SW 1271 (cell line): ENCODE measurements around the gene LDLRAD3.
"Not testable (repeated sequence)": the region's sequence is repeated elsewhere in the genome, so short reads cannot be mapped to it uniquely, and the experiment has no call there.

Experiments
- DNase-seq, 2 experiments: peaks; one replicate each; lab custom pipeline; 2025; lab: John Stamatoyannopoulos, UW

The LDLRAD3 gene

DNA sequence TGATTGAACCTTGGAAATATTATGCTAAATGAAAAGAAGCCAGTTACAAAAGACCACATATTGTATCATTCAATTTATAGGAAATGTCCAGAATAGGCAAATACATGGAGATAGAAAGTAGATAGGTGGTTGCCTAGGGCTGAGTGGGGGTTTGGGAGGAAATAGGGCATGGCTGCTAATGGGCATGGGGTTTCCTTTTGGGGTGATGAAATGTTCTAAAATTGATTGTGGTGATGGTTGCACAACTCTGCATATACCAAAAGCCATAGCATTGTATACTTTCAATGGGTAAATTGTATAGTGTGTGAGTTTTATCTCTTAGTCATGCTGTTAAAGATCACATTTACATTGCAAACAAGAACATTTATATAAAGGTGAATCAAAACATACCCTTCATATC is 48.7 kb downstream of the LDLRAD3 start:
- no peak for DNase-seq

DNA sequence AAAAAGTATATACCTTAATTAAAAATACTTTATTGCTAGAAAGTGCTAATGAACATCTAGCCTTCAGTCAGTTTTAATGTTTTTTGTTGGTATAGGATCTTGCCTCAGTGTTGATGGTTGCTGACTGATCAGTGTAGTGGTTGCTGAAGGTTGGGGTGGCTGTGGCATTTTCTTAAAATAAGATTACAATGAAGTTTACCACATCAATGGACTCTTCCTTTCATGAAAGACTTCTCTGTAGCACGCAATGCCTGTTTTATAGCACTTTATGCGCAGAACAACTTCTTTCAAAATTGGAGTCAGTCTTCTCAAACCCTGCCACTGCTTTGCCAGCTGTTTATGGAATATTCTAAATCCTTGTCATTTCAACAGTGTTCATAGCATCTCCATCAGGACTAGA is 50.6 kb downstream of the LDLRAD3 start:
- DNase-seq = no peak

DNA sequence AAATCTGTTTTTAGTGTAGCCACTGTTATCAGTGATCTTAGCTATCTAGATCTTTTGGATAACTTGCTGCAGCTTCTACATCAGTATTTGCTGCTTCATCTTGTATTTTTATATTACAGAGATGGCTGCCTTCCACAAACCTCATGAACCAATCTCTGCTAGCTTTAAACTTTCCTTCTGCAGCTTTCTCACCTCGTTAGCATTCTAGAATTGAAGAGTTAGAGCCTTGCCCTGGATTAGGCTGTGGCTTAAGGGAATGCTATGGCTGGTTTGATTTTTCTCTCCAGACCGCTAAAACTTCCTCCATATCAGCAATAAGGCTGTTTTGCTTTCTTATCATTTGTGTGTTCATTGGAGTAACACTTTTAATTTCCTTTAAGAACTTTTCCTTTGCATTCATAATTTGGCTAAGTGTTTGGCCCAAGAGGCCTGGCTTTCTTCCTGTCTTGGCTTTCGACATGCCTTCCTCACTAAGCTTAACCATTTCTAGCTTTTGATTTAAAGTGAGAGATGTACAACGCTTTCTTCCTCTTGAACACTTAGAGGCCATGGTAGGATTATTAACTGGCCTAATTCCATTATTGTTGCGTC is 51.9 kb downstream of the LDLRAD3 start:
- no peak for DNase-seq

DNA sequence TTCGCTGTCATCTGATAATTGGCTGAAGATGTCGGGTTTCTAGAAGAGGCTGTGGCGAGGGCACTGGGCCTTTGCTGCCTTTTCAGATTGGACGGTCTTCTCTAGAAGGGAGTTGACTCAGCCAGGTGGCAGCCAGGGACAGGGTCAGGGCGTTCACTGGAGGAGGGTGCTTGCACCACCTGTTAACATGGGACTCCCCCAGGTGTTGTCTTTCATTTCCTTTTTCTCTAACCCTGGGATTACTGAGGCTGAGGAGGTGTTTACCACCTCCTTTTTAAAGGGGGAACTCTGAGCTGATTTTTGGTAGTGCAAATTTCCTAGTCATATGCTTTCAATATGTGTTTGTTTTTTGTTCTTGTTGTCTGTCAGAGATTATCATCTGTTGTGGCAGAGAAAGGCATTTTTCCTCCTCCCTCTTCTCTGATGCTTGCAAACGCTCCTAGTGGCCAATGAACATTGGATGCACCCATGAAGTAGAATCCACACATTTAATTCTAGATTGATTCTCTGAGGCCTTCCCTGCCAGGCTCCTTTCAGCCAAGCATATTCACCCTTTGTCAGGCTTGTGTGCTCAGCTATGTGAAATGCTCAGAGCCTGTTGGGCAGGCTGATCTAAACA is 54.1 kb downstream of the LDLRAD3 start:
- DNase-seq = no peak

DNA sequence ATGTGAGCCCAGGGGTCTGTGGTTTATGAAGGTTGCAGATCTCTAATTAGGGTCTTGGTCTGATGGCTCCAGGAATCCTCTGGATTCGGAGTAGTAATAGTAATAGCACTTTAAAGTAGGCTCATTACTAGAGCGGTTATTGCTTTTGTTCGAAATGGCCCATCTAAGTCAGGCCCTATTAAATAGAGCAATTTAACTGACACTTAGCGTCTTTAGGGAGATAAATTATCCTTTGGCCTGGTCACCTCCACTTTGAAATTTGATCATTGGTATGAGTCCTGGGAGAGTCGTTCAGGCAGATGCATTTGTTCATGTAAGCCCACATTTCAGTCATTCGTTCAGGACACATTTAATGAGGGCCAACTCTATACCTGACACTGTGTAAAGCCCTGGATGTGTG is 54.8 kb downstream of the LDLRAD3 start:
- DNase-seq = no peak

DNA sequence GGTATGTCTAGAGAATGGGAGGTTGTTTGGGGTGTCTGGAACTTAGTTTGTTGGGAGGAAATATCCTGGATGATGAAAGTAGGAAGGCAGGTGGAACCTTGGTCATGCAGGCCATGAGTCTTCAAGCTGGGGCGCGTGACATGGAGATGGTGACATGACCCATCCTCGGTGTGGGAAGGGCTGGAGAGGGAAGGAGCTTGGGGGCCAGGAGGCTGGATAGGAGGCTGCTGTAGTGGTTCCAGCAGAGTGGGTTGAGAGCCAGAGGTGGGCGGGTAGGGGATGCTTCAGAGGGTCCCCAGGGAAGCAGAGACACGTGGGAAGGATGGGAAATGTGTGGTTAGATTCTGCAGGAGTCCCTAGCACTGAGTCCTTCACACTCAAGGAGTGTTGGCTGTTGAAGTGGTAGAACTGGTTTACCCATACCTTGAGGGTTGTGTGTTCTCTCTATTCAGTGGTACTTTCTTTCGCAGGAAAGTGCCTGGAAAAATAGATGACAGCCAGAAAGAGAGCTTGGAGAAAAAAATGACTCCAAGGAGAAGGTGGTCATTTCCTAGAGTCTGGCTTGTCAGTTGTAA is 56.8 kb downstream of the LDLRAD3 start:
- no peak for DNase-seq

DNA sequence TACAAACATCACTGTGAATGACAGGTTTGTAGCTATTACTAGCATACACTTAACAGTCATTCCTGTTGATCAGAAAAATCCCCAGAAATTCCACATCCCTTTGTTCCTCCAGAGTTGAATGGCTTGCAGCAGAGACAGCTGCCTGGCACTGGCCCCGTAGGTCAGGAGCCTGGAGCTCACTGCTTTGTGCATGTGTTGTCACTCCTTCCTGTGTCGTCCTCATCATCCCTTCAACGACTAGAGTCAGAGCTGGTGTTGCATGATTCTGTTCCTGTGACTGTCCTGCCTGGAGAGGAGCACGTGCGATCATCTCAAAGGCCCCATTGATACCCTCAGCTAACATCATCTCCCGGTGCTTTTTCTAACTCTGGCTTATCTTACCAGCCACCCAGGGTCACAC is 58.3 kb downstream of the LDLRAD3 start:
- no peak for DNase-seq

DNA sequence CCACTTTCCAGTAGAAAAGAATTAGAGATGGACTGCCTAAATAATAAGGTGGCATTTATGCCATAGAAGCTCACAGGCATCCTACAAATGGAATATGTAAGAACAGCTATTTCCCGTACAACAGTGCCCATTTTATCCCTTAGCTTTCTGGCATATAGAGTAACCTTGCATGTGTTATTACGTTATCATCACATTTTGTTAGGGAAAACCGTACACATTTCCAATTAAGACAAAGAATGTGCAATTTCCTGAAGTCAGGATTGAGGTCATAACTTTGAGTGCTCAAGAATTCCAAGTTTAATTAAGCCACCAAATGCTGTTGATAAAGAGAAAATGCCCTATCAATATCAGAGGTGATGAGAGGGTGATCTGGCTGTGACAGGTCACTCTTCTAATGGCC is 58.9 kb downstream of the LDLRAD3 start:
- DNase-seq = no peak

DNA sequence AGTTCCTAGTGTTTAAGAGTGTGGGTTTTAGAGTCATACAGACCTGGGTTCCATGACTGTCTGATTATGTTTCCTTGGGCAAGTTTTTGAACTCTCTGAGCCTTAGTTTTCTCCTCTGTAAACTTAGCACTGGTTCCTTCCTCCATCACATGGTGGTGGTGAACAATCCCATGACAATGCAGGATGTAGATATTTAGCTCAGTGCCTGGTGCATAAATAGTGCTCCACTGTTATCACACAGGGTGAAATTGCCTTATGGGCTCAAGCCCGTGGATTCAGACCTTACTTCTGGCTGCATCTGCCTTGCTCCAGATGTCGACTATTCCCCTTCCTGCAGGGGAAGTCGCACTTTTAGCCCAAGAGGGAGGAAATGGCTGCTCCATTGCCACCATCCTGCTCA is 62.7 kb downstream of the LDLRAD3 start:
- DNase-seq = no peak

DNA sequence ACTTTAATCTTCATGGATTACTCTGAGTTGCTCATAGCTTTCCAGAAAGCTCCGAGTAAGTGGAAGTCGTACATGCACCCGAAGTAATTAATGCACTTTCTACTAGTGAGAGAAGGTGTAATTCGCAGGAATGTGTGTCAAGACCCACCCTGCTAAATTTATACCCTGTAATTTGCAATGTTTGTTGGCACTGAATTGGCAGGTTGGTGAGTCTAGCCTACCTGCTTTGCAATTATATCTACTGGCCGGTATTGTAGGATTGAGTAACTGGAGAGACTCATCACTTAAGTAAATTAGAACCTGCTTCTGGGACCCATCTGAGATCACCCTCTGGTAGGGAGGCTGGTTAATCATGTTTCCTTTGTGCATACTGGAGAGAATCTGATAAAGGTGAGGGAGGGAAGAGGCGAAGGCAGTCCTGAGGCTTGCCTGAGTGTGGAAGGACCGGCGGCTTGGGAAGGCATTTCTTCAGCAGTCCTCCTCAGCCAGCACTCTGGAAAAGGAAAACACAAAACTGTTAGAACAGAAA is 63.3 kb downstream of the LDLRAD3 start:
- DNase-seq = no peak

DNA sequence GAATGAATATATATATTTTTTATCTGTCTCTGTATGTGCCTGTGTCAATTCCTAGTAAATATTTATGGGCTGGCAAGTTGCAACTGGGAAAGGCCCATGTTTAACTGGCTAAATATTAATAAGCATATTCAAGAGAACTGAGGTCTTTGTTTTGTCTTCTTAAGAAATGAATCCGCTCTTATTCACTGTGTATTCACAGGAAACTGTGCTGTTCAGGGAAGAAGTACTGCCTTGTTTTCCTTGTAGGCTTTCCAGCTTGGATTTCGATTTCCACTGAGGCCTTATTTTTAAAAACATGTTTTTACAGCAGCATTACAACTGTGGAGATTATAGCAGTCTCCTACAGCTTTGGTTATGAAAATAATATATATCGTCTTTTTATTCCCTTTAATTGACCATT is 64.7 kb downstream of the LDLRAD3 start:
- no peak for DNase-seq

DNA sequence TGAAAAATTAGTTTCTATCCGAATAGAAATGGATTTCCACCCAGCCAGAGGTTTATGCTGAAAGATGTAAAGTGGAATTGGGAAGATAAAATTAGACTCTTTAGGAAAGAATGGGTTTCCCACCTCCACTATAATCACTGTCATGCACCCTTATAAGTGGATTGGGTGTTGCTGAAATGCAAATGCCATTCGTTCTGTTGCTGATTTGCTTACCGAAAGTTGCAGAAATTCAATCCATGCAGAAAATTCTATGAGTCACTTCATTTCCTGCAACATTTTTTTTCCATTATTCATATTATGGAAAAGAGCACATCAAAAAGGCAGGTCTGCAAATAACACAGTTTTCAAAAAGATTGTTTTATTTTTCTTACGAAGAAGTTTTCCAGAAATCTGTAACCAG is 65.6 kb downstream of the LDLRAD3 start:
- peak; percentile 39 to 58 for DNase-seq

DNA sequence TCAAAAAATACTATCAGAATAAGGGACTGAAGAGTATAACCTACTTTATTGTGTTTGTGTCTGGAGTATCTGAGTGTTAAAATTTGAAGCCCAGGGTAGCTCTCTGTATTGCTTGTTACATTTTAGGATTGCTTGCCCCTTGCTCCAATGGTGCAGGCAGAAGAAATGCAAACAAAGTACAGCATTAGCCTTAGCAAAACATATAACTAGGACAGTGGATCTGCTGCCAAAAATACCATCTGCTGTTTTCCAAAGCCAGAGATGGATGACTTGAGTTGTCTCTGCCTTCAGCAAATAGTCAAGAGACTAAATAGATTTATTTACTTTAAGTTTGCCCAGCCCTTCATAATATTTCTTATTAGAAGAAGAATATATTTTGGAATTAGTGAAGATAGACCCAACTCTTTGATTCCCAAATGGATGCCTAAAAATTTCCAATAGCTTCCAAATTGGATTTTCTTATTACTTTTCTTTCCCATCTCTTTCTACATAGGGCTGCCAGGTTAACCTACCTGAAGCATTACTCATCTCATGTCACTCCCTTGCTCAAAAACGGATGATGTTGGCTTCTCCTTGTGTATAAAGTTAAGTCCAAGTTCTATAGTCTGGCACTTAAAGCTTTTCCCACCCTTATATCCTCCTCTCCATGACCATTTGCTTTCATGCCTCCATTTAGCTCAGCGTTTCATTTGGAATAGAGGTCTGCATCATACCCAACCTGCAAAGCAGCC is 66.3 kb downstream of the LDLRAD3 start:
- DNase-seq = no peak

DNA sequence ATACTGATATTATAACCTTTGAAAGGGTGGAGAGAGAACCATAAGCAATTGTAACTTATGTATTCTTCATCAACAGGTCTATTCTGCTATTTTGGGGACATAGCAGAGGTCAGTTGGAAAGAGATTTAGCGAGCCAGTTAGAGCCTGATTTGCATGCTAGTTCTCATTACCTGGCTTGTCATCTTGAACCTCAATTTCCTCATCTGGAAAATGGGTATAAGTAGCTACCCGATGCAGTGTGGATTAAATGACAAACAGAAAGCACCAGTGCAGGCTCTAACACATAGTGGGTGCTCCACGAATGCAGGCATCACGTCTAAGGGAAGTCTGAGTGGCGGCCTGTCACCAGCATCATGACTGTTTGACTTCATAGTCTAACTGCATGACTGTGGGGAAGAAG is 67.7 kb downstream of the LDLRAD3 start:
- DNase-seq = no peak

DNA sequence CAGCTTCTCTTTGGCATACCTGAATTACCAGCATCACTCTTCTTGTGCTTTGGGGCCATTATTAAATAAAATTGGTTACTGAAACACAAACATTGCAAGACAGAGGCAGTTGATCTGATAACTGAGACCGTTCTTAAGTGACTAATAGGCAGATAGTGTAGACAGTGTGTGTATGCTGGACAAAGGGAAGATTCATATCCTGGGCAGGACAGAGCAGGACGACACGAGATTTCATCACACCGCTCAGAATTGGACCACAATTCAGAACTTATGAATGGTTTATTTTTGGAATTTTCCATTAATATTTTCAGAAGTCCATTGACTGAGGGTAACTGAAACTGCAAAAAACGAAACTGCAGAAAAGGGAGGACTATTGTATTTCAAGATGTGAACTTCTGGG is 68.6 kb downstream of the LDLRAD3 start:
- DNase-seq = no peak

DNA sequence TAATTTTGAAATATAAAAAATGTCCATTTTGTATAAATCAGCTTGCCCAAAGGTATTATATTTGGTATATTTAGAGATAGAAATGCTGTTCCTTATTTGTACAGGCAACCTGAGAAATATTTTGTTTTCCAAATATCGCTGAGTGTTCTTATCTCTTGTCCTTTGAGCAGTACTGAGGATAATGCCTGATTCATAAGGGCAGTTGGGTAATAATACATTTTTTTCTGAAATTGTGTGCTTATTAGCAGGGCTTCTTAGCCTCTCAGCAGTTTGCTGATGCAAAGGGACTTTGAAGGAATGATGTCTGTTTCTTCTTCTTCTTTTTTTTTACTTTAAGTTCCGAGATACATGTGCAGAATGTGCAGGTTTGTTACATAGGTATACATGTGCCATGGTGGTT is 69.1 kb downstream of the LDLRAD3 start:
- DNase-seq = no peak

DNA sequence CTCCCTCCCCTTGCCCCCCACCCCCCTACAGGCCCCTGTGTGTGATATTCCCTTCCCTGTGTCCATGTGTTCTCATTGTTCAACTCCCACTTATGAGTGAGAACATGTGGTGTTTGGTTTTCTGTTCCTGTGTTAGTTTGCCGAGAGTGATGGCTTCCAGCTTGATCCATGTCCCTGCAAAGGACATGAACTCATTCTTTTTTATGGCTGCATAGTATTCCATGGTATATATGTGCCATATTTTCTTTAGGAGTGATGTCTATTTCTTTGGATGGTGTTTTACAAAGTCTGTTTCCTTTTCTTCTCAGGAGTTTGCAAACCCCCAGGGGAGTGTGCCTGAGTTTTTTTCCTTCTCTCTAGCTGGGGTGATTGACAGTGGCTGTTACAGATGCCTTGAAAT is 69.6 kb downstream of the LDLRAD3 start:
- not testable (repeated sequence) for DNase-seq

DNA sequence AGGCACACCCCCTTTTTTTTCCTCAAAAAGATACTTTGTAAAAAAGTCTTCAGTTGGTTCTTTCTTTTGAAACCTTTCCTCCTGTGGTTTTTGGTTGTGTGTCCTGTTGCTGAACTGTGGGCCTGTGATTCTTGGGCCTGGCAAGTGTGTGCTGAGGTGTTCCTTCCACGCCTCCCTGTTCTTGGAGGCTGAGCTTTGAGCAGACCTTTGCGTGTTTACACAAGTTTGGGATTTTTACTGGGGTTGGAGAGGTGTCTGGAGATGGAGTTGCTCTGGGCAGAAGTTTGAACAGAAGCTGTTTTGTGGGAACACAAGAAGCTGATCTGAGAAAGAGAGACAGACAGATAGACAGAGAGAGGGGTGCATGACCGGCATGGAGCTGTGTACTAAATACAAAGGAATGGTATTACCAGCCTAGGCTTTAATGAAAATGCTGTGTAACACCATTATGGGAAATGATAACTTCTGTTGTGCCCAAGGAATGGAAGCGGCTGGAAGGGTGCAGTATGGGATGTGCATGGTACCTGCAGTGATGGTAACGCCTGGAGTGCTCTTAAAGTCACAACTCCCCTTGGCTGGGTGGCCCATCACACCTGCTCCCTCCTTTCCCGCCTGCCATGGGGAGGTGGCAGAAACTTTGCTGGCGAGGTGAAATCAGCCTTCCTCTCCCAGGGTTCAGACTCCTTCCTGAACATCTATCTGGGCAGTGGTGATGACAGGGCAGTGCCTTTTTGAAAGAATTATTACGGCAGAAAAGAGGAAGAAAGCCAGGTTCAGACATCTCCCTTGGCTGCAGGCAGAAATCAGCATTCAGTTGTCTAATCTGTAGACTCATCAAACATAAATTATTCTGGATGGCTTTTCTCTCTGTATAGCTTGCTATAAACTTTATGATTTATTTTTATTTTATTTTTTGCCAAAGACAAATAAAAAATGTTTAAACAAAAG is 70.4 kb downstream of the LDLRAD3 start:
- DNase-seq = no peak

DNA sequence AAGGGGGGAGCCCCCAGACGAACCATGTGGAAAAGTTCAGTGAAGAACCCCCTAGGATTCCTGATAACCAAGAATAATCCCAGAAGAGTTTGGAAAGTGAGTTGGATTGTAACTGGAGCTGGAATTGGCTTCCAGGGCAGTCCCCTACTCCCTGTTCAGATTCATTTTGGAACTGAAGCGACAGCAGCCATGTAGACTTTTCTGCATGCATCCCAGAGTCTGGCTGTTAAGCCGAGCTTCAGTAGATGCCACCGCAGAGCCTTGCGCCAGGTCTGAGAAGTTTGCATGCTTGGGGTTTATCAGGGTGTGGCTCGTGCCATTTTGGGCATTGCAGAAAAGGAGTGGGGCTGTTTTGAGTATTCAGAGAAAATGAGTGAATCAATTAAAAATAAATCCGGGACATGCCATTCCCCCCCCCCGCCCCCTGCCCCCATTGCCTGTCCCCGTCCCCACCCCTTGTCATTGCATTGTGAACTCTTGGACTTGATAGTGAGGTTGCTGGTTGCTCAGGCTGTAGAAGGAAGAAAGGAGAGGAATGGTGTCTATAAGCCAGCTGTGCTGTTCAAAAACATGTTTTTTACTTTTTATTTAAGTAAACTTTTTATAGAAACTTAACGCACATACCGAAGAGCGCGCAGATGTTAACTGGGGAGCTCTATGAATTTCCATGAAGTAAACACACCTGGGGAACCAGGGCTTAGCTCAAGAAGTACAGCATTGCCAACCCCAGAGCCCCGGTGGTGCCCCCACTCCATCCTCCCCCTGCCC is 71.2 kb downstream of the LDLRAD3 start:
- no peak for DNase-seq

DNA sequence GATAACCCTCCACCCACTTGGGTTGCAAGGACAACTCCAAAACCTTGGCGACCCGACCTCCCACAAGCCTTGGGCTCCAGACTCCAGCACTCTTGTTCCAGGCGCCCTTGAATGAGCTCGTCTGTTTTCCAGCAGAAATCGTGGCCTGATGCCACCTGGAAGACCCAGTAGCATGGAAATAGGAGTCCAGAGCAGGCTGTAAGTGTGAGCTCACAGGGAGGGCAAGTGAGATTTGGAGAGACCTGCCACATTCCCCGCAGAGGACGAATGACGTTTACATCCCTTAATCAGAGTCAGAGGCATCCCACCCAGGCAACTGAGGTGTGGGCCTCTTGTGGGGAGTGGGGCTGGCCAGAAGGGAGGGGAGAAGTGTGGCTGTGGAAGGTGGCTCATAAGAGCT is 71.9 kb downstream of the LDLRAD3 start:
- no peak for DNase-seq

DNA sequence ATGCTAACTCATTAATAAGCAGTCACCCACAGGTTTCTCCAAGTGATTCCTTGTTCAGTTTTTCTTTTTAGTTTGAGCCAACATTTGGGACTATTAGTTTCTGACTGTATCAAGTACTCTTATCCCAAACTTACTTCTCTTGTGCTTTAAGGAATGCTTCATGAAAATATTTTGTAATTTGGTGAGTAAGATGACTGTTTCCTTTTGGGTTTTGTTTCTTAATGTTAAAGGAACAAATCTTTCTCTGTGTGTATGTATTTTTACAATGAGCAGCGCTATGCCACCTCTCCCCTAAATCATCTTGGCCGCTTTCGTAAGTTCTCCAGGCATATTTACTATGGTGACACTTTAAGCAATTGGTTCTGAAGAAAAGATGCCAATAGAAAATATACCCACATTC is 72.4 kb downstream of the LDLRAD3 start:
- no peak for DNase-seq
